Tibial nerve (tissue), 4 donors: ENCODE data around the gene PLCB3. TPM values are rescaled to one million over a fixed set of nuclear protein-coding genes. Genes with fewer than 3 reads are reported as not detected.
A peak's percentile ranks its signal among the peaks of the same experiment; 100 is the strongest.

Source experiments
- DNase-seq, 2 donors: peaks; one replicate each; pipeline ENCODE4 v3.0.0-alpha.2; 2019; ENCODE audit warnings: low spot score in 2 of 2
- H3K27ac ChIP-seq, 4 donors: fragments of 200-600 bp; sonication (generic) in 3 of 4; one replicate each; pipeline ENCODE4 v1.5.1; 2017 to 2019; ENCODE audit warnings: mild to moderate bottlenecking in 1 of 4
- H3K27me3 ChIP-seq, 2 donors: fragments of 200-600 bp; sonication (generic) in 1 of 2; one replicate each; pipeline versions ENCODE4 v1.5.1 to v1.6.0; 2017 to 2019
- H3K36me3 ChIP-seq, 3 donors: fragments of 200-600 bp; sonication (generic); one replicate each; pipeline ENCODE4 v1.5.1; 2018 to 2019
- H3K4me1 ChIP-seq, 4 donors: fragments of 200-600 bp; sonication (generic) in 3 of 4; one replicate each; pipeline ENCODE4 v1.5.1; 2017 to 2019
- H3K4me3 ChIP-seq, 4 donors: fragments of 200-600 bp; sonication (generic) in 3 of 4; one replicate each; pipeline ENCODE4 v1.5.1; 2017 to 2019; ENCODE audit warnings: mild to moderate bottlenecking in 1 of 4, moderate library complexity in 1 of 4
- H3K9me3 ChIP-seq, 4 donors: fragments of 200-600 bp; sonication (generic) in 3 of 4; one replicate each; pipeline ENCODE4 v1.5.1; 2017 to 2019
- EP300 ChIP-seq, 2 donors: sonication (generic); formaldehyde crosslinking; IDR thresholded peaks; one replicate each; pipeline ENCODE4 v1.6.1; 2017; ENCODE audit warnings: antibody characterized with exemption in 2 of 2, mild to moderate bottlenecking in 1 of 2
- POLR2A ChIP-seq, 2 donors: fragments of 450-650 bp; IDR thresholded peaks; one replicate each; pipeline ENCODE4 v1.6.1; 2017; ENCODE audit warnings: antibody characterized with exemption in 2 of 2, mild to moderate bottlenecking in 2 of 2, moderate library complexity in 2 of 2
- WGBS, 2 donors: methylation state at CpG; one replicate each; pipeline ENCODE4 v1.1.5; 2018; 5-methylcytosine and 5-hydroxymethylcytosine counted together
- total RNA-seq, 4 donors: library from RNA; depleted of rRNA; stranded (reverse); fragments of >200 nt; gene quantifications; one replicate each; pipeline ENCODE4 v1.1.0, GENCODE V29; 2016
- TF ChIP-seq, protein P1 (sequence below), 5 experiments: fragments of 200-600 bp in 3 of 5; fragments of 450-650 bp in 2 of 5; sonication (generic) in 3 of 5; IDR thresholded peaks; one replicate each; pipeline ENCODE4 v1.5.1; 2016 to 2019; ENCODE audit warnings: antibody characterized with exemption in 5 of 5, mild to moderate bottlenecking in 3 of 5, moderate library complexity in 2 of 5

The PLCB3 gene
- total RNA-seq, 4 donors from 2014 or later = 18.0 to 44.4 (median 27.1) TPM

- WGBS, 2 donors = 31 to 34% methylated on average over 7 of the region's 7 CpGs
- H3K9me3 ChIP-seq = no peaks in the 10 kb centered on the region
- H3K4me3 ChIP-seq = no peak overlapping the region
- peaks cover 0 to 26% (median 10%) of the 10 kb centered on the region in 4 donors for H3K4me1 ChIP-seq
- TF ChIP-seq POLR2A (IDR thresholded peaks at IDR 0.05) = no peak
- TF ChIP-seq, protein P1, sequence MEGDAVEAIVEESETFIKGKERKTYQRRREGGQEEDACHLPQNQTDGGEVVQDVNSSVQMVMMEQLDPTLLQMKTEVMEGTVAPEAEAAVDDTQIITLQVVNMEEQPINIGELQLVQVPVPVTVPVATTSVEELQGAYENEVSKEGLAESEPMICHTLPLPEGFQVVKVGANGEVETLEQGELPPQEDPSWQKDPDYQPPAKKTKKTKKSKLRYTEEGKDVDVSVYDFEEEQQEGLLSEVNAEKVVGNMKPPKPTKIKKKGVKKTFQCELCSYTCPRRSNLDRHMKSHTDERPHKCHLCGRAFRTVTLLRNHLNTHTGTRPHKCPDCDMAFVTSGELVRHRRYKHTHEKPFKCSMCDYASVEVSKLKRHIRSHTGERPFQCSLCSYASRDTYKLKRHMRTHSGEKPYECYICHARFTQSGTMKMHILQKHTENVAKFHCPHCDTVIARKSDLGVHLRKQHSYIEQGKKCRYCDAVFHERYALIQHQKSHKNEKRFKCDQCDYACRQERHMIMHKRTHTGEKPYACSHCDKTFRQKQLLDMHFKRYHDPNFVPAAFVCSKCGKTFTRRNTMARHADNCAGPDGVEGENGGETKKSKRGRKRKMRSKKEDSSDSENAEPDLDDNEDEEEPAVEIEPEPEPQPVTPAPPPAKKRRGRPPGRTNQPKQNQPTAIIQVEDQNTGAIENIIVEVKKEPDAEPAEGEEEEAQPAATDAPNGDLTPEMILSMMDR (IDR thresholded peaks at IDR 0.05) = peak; percentile 68 to 82 (median 75)
- TF ChIP-seq EP300 (IDR thresholded peaks at IDR 0.05) = peak in 1 of 2 donors; percentile 77
- H3K36me3 ChIP-seq = peaks cover 0 to 81% (median 23%) of the 10 kb centered on the region in 3 donors
- DNase-seq = peak; percentile 85 to 92
- H3K27ac ChIP-seq = peak overlapping the region in 1 of 4 donors; percentile 5
- H3K27me3 ChIP-seq = no peaks in the 10 kb centered on the region
These were observed 46.8 kb upstream of the PLCB3 start for GRCh38 chr11:64204464-64204989.

DNA sequence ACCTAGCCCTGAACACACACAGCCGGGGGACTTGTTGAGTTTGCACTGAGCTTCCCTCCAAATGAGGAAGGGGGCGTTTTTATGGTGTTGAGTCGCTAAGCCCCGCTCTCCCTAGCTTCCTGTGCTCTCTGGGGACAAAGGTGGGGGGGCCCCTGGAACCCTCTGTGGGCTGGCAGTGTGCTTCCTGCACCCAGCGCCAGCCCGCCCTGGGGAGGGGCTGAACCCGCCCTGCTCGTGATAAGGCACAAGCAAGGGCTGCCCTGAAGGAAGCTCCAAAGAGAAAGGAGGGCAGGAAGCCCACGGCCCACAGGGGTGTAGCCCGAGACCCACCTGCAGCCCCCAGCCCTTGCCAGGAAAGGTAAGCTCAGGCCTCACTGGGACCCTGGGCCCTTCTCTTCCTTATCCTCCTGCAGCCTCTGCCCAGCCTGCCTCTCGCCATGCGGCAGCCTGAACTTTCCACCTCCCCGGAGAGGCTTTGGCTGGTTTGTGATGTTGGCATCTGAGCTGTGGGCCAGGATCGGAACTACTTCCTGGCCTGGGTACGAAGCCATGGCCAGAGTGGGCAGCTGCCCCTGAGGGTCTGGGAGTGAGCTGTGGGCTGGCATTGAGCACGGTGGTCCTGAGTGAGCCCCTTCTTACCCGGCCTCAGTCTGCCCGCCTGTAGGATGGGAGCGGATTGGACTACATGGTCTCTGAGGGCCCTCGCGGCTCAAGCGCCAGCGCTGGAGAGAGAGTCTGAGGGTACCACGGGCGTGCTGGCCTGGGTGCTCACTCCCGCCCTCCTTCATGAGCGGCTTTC, 44.7 kb upstream of the PLCB3 start, which contains the start of gene FERMT3:
TSS of gene FERMT3 (plus strand) at position 265 of the 799 bp plus-strand sequence. CDS start 644 bp downstream, outside the sequence.
- 62 to 68% methylated on average over 6 to 13 of the region's 27 CpGs for WGBS, 2 donors

DNA sequence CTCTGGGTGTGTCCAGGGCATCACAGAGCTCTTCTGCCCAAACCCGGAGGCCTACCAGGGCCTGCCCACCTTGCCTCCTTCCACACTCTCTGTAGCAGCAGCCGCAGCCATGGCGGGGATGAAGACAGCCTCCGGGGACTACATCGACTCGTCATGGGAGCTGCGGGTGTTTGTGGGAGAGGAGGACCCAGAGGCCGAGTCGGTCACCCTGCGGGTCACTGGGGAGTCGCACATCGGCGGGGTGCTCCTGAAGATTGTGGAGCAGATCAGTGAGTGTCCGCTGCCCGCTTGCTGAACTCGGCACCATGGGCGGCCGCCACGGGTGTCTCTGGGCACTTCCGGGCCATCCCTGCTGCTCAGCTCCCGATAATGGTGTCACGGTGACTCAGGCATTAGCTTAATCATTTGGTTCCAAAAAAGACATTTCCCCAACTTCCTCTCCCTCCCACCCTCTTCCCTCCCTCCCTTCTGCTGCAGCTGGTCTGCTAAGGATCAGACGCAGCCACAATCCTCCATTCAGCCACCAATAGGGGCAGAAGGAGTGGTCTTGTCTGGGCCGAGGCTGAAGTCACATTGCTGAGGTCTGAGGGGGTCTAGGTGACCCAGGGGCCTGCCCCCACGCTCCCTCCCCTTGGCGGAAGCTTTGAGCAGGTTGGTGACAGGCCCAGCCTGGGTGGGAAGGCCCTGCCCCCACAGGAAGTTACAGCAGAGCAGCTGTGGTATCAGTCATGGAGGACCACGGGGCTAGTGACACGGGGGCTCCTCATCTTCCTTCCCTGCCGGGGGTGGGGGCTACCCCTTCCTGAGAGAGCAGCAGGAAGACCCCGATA, 43.9 kb upstream of the PLCB3 start:
- WGBS, 2 donors = 41 to 48% methylated on average over 20 to 23 of the region's 30 CpGs
- Histone ChIP-seq H3K4me1 (peaks cover 0 to 26% (median 10%) of the 10 kb centered on the region in 4 donors), H3K27me3 (no peaks in the 10 kb centered on the region), H3K4me3 (peak overlapping the region; percentile 11 to 54 (median 30)), H3K36me3 (peaks cover 0 to 72% (median 11%) of the 10 kb centered on the region in 3 donors), H3K27ac (peak overlapping the region; percentile 17 to 85 (median 74)), H3K9me3 (no peaks in the 10 kb centered on the region)
- DNase-seq = peak in 1 of 2 donors; percentile 36
- TF ChIP-seq POLR2A (IDR thresholded peaks at IDR 0.05) = no peak
- peak in 1 of 2 donors; percentile 29 for TF ChIP-seq EP300 (IDR thresholded peaks at IDR 0.05)

More for the DNA sequence above, 44.7 kb upstream of the PLCB3 start, which contains the start of gene FERMT3:
- TF ChIP-seq POLR2A (IDR thresholded peaks at IDR 0.05) = peak in 1 of 2 donors; percentile 26
- TF ChIP-seq EP300 (IDR thresholded peaks at IDR 0.05) = no peak
- TF ChIP-seq, protein P1 (IDR thresholded peaks at IDR 0.05) = no peak
- DNase-seq = peak in 1 of 2 donors; percentile 31
- H3K9me3 ChIP-seq = no peaks in the 10 kb centered on the region
- peaks cover 0 to 71% (median 11%) of the 10 kb centered on the region in 3 donors for H3K36me3 ChIP-seq
- H3K4me3 ChIP-seq = peak within 1 kb of the TSS; percentile 11 to 54 (median 30)
- H3K27me3 ChIP-seq = no peaks in the 10 kb centered on the region
- peak within 1 kb of the TSS; percentile 17 to 85 (median 74) for H3K27ac ChIP-seq
- peaks cover 0 to 26% (median 10%) of the 10 kb centered on the region in 4 donors for H3K4me1 ChIP-seq

GRCh38 chr11:64208086-64208795, 43.1 kb upstream of the PLCB3 start:
- Histone ChIP-seq H3K27me3 (no peaks in the 10 kb centered on the region), H3K4me3 (peak overlapping the region in 3 of 4 donors; percentile 13 to 54 (median 48)), H3K36me3 (peaks cover 0 to 66% (median 3%) of the 10 kb centered on the region in 3 donors), H3K9me3 (no peaks in the 10 kb centered on the region), H3K4me1 (peaks cover 0 to 26% (median 10%) of the 10 kb centered on the region in 4 donors), H3K27ac (peak overlapping the region; percentile 17 to 85 (median 74))
- TF ChIP-seq POLR2A (IDR thresholded peaks at IDR 0.05) = no peak
- TF ChIP-seq, protein P1 (IDR thresholded peaks at IDR 0.05) = no peak
- no peak for TF ChIP-seq EP300 (IDR thresholded peaks at IDR 0.05)
- 71 to 75% methylated on average over 15 to 23 of the region's 23 CpGs for WGBS, 2 donors
- DNase-seq = no peak
